HL-60 (cell line): ENCODE measurements around the gene CCDC85C.

Experiments used
- GABPA ChIP-seq: IDR thresholded peaks from 2 replicates; pipeline ENCODE4 v1.6.1; 2012; ENCODE audit warnings: low read depth
- POLR2AphosphoS5 ChIP-seq: IDR thresholded peaks from 2 replicates; pipeline ENCODE4 v1.6.1; 2012; ENCODE audit warnings: low read depth
- TF ChIP-seq, protein P1 (sequence below): IDR thresholded peaks from one replicate; pipeline ENCODE4 v1.5.1; 2011; ENCODE audit warnings: low read length, control low read depth, inconsistent platforms; ENCODE audit not compliant: insufficient read depth
- TF ChIP-seq, protein P2 (sequence below): IDR thresholded peaks from 2 replicates; pipeline ENCODE4 v1.6.1; 2012; ENCODE audit warnings: low read depth; ENCODE audit not compliant: insufficient replicate concordance

DNA sequence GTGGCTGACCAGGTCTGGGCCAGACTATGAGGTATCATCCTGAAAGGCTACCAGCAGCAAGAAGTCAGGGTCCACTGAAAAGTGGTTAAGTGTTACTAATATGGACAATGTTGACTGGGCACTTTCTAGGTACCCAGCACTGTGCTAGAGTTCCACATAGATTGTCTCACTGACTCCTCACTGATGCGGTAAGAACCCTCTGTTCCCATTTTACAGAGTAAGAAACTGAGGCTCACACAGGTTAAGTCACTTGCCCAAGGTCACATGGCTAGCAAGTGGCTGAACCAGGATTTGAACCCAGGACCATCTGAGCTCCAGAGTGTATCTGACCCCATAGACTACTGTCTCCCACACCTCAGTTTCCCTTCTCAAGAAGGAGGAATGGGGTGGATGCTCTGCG is 4.6 kb upstream of the CCDC85C start:
- TF ChIP-seq, protein P1, sequence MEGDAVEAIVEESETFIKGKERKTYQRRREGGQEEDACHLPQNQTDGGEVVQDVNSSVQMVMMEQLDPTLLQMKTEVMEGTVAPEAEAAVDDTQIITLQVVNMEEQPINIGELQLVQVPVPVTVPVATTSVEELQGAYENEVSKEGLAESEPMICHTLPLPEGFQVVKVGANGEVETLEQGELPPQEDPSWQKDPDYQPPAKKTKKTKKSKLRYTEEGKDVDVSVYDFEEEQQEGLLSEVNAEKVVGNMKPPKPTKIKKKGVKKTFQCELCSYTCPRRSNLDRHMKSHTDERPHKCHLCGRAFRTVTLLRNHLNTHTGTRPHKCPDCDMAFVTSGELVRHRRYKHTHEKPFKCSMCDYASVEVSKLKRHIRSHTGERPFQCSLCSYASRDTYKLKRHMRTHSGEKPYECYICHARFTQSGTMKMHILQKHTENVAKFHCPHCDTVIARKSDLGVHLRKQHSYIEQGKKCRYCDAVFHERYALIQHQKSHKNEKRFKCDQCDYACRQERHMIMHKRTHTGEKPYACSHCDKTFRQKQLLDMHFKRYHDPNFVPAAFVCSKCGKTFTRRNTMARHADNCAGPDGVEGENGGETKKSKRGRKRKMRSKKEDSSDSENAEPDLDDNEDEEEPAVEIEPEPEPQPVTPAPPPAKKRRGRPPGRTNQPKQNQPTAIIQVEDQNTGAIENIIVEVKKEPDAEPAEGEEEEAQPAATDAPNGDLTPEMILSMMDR = no peak
- no peak for TF ChIP-seq POLR2AphosphoS5
- TF ChIP-seq, protein P2, sequence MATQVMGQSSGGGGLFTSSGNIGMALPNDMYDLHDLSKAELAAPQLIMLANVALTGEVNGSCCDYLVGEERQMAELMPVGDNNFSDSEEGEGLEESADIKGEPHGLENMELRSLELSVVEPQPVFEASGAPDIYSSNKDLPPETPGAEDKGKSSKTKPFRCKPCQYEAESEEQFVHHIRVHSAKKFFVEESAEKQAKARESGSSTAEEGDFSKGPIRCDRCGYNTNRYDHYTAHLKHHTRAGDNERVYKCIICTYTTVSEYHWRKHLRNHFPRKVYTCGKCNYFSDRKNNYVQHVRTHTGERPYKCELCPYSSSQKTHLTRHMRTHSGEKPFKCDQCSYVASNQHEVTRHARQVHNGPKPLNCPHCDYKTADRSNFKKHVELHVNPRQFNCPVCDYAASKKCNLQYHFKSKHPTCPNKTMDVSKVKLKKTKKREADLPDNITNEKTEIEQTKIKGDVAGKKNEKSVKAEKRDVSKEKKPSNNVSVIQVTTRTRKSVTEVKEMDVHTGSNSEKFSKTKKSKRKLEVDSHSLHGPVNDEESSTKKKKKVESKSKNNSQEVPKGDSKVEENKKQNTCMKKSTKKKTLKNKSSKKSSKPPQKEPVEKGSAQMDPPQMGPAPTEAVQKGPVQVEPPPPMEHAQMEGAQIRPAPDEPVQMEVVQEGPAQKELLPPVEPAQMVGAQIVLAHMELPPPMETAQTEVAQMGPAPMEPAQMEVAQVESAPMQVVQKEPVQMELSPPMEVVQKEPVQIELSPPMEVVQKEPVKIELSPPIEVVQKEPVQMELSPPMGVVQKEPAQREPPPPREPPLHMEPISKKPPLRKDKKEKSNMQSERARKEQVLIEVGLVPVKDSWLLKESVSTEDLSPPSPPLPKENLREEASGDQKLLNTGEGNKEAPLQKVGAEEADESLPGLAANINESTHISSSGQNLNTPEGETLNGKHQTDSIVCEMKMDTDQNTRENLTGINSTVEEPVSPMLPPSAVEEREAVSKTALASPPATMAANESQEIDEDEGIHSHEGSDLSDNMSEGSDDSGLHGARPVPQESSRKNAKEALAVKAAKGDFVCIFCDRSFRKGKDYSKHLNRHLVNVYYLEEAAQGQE = no peak
- TF ChIP-seq GABPA = no peak
